ENCODE results near the gene ARHGEF25.
A peak's percentile ranks its signal among the peaks of the same experiment; 100 is the strongest.
"Not testable (repeated sequence)": the region's sequence is repeated elsewhere in the genome, so short reads cannot be mapped to it uniquely, and the experiment has no call there.

Gene ARHGEF25

DNA sequence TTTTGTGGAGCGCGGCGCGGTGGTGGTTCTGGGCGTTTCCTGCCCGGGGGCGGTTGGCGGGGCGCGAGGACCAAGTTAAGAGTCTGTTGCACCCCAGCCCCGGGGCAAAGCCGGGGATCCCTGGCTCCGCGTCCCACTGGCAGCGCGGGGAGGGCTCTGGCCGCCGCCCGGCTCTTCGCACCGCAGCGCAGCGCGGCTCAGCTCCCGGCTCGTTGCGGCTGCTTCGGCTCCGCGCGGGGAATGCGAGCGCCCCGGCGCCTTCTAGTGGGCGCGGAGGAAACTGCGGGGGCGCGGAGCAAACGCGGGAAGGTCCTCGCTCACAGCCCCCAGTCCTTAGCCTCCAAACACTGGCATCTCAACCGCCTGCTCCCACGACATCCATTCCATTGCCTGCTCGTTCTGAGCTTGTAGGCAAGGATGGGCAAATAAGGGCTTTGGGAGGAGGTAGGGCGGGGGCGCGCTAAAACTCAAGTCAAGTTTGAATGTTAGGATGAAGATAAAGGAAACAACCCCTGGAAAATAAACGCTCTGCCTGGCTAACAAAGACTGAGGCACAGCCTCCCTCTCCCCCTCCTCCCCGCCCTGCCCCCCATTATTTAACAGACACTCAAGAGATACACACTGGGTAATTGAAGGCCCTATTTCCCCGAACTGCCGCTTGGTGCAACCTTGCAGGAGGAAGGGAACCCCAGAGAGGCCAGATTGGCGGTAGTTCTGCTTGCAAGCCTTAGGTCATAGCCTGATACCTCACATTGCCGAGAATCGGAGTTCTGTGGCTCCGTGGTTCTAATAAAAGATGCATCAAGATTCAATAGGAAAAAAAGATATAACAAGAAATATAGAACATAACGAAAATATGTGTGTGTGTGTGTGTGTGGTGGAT is 22.0 kb downstream of the ARHGEF25 start, which contains the start of gene B4GALNT1:
B4GALNT1 (minus strand) TSS at position 244 of the 883 bp plus-strand sequence. CDS start 1,069 bp downstream, outside the sequence.
- peaks cover 36% of the 10 kb centered on the region for H3K27me3 ChIP-seq (ENCODE audit: insufficient read depth, poor library complexity, severe bottlenecking)
- H3K4me3 ChIP-seq (replicated peaks; ENCODE audit: insufficient read depth, low read length), result peak within 1 kb of the TSS; percentile 42
- DNase-seq (ENCODE audit: low read depth in 1 of 2, low spot score in 1 of 2), result peak in 1 of 2 experiments; percentile 61
- no peak within 1 kb of the TSS for H3K27ac ChIP-seq (replicated peaks)
- TF ChIP-seq GABPA (IDR thresholded peaks at IDR 0.05; ENCODE audit: low read depth), result no peak
- no peak for TF ChIP-seq POLR2AphosphoS5 (IDR thresholded peaks at IDR 0.05; ENCODE audit: low read depth)
- TF ChIP-seq SPI1 (IDR thresholded peaks at IDR 0.05; ENCODE audit: borderline replicate concordance, low read depth), result no peak
- TF ChIP-seq, protein P1, sequence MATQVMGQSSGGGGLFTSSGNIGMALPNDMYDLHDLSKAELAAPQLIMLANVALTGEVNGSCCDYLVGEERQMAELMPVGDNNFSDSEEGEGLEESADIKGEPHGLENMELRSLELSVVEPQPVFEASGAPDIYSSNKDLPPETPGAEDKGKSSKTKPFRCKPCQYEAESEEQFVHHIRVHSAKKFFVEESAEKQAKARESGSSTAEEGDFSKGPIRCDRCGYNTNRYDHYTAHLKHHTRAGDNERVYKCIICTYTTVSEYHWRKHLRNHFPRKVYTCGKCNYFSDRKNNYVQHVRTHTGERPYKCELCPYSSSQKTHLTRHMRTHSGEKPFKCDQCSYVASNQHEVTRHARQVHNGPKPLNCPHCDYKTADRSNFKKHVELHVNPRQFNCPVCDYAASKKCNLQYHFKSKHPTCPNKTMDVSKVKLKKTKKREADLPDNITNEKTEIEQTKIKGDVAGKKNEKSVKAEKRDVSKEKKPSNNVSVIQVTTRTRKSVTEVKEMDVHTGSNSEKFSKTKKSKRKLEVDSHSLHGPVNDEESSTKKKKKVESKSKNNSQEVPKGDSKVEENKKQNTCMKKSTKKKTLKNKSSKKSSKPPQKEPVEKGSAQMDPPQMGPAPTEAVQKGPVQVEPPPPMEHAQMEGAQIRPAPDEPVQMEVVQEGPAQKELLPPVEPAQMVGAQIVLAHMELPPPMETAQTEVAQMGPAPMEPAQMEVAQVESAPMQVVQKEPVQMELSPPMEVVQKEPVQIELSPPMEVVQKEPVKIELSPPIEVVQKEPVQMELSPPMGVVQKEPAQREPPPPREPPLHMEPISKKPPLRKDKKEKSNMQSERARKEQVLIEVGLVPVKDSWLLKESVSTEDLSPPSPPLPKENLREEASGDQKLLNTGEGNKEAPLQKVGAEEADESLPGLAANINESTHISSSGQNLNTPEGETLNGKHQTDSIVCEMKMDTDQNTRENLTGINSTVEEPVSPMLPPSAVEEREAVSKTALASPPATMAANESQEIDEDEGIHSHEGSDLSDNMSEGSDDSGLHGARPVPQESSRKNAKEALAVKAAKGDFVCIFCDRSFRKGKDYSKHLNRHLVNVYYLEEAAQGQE (IDR thresholded peaks at IDR 0.05; ENCODE audit: insufficient replicate concordance, low read depth), result no peak
- peak; percentile 76 for TF ChIP-seq CTCF (IDR thresholded peaks at IDR 0.05; ENCODE audit: insufficient read depth, low read length)

DNA sequence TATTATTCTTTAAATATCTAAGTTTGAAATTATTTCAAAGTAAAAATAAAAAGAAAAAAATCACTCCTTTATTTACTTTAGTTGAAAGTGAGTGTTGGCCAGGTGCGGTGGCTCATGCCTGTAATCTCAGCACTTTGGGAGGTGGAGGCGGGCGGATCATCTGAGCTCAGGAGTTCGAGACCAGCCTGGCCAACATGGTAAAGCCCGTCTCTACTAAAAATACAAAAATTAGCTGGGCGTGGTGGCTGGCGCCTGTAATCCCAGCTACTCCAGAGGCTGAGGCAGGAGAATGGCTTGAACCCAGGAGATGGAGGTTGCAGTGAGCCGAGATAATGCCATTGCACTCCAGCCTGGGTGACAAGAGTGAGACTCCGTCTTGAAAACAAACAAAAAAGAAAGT is 25.5 kb downstream of the ARHGEF25 start:
- H3K27ac ChIP-seq (replicated peaks); DNase-seq (ENCODE audit: low read depth in 1 of 2, low spot score in 1 of 2): not testable (repeated sequence)
- H3K27me3 ChIP-seq (ENCODE audit: insufficient read depth, poor library complexity, severe bottlenecking), result peaks cover 13% of the 10 kb centered on the region

DNA sequence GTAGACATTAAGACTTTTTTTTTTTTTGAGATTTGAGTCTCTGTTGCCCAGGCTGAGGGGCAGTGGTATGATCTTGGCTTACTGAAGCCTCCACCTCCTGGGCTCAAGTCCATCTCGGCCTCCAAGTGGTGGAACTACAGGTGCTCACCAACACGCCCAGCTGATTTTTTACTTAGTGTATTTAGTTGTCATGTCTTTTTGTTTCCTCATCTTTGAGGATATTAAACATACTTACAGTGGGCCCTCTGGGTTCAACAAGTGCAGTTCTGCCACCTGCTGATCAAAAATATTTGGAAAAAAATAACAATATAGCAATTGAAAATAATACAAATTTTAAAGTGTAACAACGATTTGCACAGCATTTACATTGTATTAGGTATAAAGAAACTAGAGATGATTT is 26.1 kb downstream of the ARHGEF25 start:
- Histone ChIP-seq H3K27me3 (ENCODE audit: insufficient read depth, poor library complexity, severe bottlenecking) (peaks cover 7% of the 10 kb centered on the region), H3K27ac (replicated peaks) (no peak overlapping the region), H3K4me3 (replicated peaks; ENCODE audit: insufficient read depth, low read length) (no peak overlapping the region)
- no peak for TF ChIP-seq CTCF (IDR thresholded peaks at IDR 0.05; ENCODE audit: insufficient read depth, low read length)
- no peak for TF ChIP-seq SPI1 (IDR thresholded peaks at IDR 0.05; ENCODE audit: borderline replicate concordance, low read depth)
- DNase-seq (ENCODE audit: low read depth in 1 of 2, low spot score in 1 of 2), result no peak

More for the DNA sequence above, 25.5 kb downstream of the ARHGEF25 start:
- not testable (repeated sequence) for H3K4me3 ChIP-seq (replicated peaks; ENCODE audit: insufficient read depth, low read length)

DNA sequence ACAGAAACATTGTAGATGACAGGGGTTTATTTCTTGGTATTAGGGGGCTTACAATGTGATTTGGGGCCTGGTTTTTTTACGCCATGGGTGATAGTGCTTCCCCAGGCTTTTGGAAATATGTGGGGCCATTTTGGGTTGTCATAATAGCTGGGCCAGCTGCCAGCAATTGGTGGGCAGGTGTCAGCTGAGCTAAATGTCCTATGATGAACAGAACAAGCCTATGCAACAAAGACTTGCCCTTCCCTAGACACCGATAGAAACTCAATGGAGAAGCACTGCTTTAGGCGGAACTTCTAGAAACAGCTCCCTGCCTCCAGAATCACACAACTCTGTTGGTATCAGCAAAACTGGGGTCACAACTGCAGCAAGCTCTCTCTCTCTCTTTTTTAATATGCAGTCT is 26.9 kb downstream of the ARHGEF25 start:
- Histone ChIP-seq H3K4me3 (replicated peaks; ENCODE audit: insufficient read depth, low read length) (no peak overlapping the region), H3K27ac (replicated peaks) (no peak overlapping the region), H3K27me3 (ENCODE audit: insufficient read depth, poor library complexity, severe bottlenecking) (peaks cover 3% of the 10 kb centered on the region)
- no peak for DNase-seq (ENCODE audit: low read depth in 1 of 2, low spot score in 1 of 2)
- TF ChIP-seq CTCF (IDR thresholded peaks at IDR 0.05; ENCODE audit: insufficient read depth, low read length), result no peak
- no peak for TF ChIP-seq SPI1 (IDR thresholded peaks at IDR 0.05; ENCODE audit: borderline replicate concordance, low read depth)
- TF ChIP-seq POLR2AphosphoS5 (IDR thresholded peaks at IDR 0.05; ENCODE audit: low read depth), result no peak
- TF ChIP-seq GABPA (IDR thresholded peaks at IDR 0.05; ENCODE audit: low read depth), result no peak
- TF ChIP-seq, protein P1 (IDR thresholded peaks at IDR 0.05; ENCODE audit: insufficient replicate concordance, low read depth), result no peak

Data from HL-60 (cell line).